ENCODE measurements around the gene NEURL2.

The NEURL2 gene

DNA sequence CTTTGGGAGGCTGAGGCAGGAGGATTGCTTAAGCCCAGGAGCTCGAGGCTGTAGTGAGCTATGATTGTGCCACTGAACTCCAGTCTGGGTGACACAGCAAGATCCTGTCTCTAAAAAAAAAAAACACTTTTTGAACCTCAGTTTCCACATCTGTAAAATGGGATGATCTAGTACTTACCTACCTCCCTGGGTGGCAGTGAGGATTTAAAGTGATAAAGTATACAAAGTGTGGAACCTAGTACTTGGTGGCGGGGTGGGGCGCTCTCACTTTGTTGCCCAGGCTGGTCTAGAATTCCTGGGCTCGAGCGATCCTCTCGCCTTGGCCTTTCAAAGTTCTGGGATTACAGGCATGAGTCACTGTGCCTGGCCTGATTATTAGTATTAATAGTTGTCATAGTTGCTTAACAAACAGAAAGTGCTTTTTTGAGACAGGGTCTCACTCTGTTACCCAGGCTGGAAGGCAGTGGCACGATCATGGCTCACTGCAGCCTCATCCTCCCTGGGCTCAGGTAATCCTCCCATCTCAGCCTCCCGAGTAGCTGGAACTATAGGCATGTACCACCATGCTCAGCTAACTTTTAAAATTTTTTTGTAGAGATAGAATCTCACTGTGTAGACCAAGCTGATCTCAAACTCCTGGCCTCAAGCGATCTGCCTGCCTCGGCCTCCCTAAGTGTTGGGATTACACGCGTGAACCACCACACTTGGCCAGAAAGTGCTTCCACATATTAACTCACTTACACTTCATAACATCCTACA, 27.9 kb upstream of the NEURL2 start:
- no peak for DNase-seq (ENCODE audit: low read depth)
- no peak overlapping the region for H3K4me3 ChIP-seq (ENCODE audit: low read length)
- no peak for TF ChIP-seq CTCF (conservative IDR thresholded peaks at IDR 0.05; ENCODE audit: low read depth, low read length)

DNA sequence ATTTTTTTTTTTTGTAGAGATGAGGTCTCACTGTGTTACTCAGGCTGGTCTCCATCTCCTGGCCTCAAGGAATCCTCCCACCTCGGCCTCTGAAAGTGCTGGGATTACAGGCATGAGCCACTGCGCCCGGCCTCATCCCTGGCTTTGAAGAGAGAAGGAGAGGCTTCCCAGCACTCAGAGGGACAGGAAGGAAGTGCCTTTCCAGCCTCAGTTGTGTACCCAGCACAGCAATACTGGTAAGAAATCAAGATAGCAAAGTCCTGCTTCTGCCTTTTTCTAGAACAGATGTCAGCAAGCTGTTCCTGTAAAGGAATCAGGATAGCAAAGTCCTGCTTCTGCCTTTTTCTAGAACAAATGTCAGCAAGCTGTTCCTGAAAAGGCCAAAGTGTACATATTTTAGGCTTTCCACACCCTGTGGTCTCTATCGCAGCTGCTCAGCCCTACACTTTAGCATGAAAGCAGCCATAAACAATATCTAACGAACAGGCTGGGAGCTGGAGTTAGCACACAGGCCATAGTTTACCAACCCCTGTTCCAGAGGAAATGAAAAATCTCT, 27.3 kb upstream of the NEURL2 start:
- DNase-seq (ENCODE audit: low read depth): no peak
- H3K4me3 ChIP-seq (ENCODE audit: low read length): no peak overlapping the region
- no peak for TF ChIP-seq CTCF (conservative IDR thresholded peaks at IDR 0.05; ENCODE audit: low read depth, low read length)

DNA sequence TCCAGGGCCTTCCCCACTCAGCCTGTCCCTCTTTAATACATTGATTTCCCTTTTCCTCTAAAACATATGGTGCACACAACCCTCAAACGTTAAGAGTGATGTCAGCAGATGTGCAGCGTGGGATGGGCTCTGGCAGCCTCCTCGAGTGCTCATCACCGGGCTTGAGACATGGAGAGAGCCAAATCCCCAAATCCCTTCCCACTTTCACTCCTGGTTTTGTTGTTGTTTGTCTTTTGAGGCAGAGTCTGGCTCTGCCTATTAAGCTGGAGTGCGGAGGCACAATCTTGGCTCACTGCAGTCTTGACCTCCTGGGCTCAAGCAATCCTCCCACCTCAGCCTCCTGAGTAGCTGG, 26.8 kb upstream of the NEURL2 start:
- no peak for DNase-seq (ENCODE audit: low read depth)
- H3K4me3 ChIP-seq (ENCODE audit: low read length): no peak overlapping the region
- no peak for TF ChIP-seq CTCF (conservative IDR thresholded peaks at IDR 0.05; ENCODE audit: low read depth, low read length)

- no peak overlapping the region for H3K4me3 ChIP-seq (ENCODE audit: low read length)
- TF ChIP-seq CTCF (conservative IDR thresholded peaks at IDR 0.05; ENCODE audit: low read depth, low read length): no peak
- no peak for DNase-seq (ENCODE audit: low read depth)
Observed at GRCh38 chr20:45913116-45913515, 22.1 kb upstream of the NEURL2 start.

GRCh38 chr20:45912344-45912682, 21.3 kb upstream of the NEURL2 start:
- no peak for DNase-seq (ENCODE audit: low read depth)
- no peak for TF ChIP-seq CTCF (conservative IDR thresholded peaks at IDR 0.05; ENCODE audit: low read depth, low read length)
- H3K4me3 ChIP-seq (ENCODE audit: low read length): peak overlapping the region; percentile 66

GRCh38 chr20:45911486-45912343, 20.7 kb upstream of the NEURL2 start, which contains the start of gene PLTP:
TSS of gene PLTP (minus strand) at chr20:45912155. CDS start at chr20:45911452, 703 bp downstream.
- peak within 1 kb of the TSS; percentile 66 for H3K4me3 ChIP-seq (ENCODE audit: low read length)
- TF ChIP-seq CTCF (conservative IDR thresholded peaks at IDR 0.05; ENCODE audit: low read depth, low read length): no peak
- no peak for DNase-seq (ENCODE audit: low read depth)
